RPMI7951 (cell line): ENCODE results near the gene CACNA1C. TPM values are rescaled to one million over a fixed set of nuclear protein-coding genes. Genes with fewer than 3 reads are reported as not detected.

Source experiments
- DNase-seq: peaks from one replicate; pipeline ENCODE4 v3.0.0-alpha.2; 2012; ENCODE audit warnings: low read depth
- total RNA-seq: library from RNA; depleted of rRNA; stranded (reverse); fragments of >200 nt; shearing (Covaris generic); gene quantifications from 2 replicates; pipeline ENCODE4 v1.2.3, GENCODE V29; 2014

Gene CACNA1C
- total RNA-seq, 1 experiment from 2014 or later: 1.6 TPM

GRCh38 chr12:2385529-2385928 lies 332.7 kb downstream of the CACNA1C start:
- DNase-seq: no peak

- no peak for DNase-seq
These were observed 333.8 kb downstream of the CACNA1C start for GRCh38 chr12:2386566-2386965.

- DNase-seq: peak; percentile 37
These were observed 334.5 kb downstream of the CACNA1C start for GRCh38 chr12:2387103-2387834.

- DNase-seq: no peak
These were observed 336.4 kb downstream of the CACNA1C start for GRCh38 chr12:2389079-2389790.

GRCh38 chr12:2390133-2390532 lies 337.3 kb downstream of the CACNA1C start:
- no peak for DNase-seq

- DNase-seq: no peak
These were observed 338.1 kb downstream of the CACNA1C start for GRCh38 chr12:2390850-2391390.

GRCh38 chr12:2391740-2392331 lies 339.0 kb downstream of the CACNA1C start:
- DNase-seq: no peak

- DNase-seq: no peak
These were observed 340.2 kb downstream of the CACNA1C start for GRCh38 chr12:2393016-2393415.

- no peak for DNase-seq
These were observed 341.2 kb downstream of the CACNA1C start for GRCh38 chr12:2393996-2394395.

- DNase-seq: peak; percentile 37
These were observed 342.7 kb downstream of the CACNA1C start for GRCh38 chr12:2395354-2395977.

GRCh38 chr12:2396448-2396871 lies 343.7 kb downstream of the CACNA1C start:
- peak; percentile 53 for DNase-seq

- peak; percentile 85 for DNase-seq
These were observed 344.7 kb downstream of the CACNA1C start for GRCh38 chr12:2397356-2398045.

GRCh38 chr12:2401040-2401439 lies 348.3 kb downstream of the CACNA1C start:
- DNase-seq: no peak

GRCh38 chr12:2402073-2402579 lies 349.3 kb downstream of the CACNA1C start:
- no peak for DNase-seq

- no peak for DNase-seq
These were observed 350.6 kb downstream of the CACNA1C start for GRCh38 chr12:2403221-2403976.

- DNase-seq: no peak
These were observed 352.3 kb downstream of the CACNA1C start for GRCh38 chr12:2405039-2405438.

- no peak for DNase-seq
These were observed 354.1 kb downstream of the CACNA1C start for GRCh38 chr12:2406903-2407302.

GRCh38 chr12:2408262-2408661 lies 355.5 kb downstream of the CACNA1C start:
- DNase-seq: no peak

- no peak for DNase-seq
These were observed 357.0 kb downstream of the CACNA1C start for GRCh38 chr12:2409656-2410265.

- no peak for DNase-seq
These were observed 357.7 kb downstream of the CACNA1C start for GRCh38 chr12:2410496-2410895.
